Measurements from ENCODE around the gene SPTSSB. TPM values are rescaled to one million over a fixed set of nuclear protein-coding genes. Genes with fewer than 3 reads are reported as not detected.

The SPTSSB gene
- total and polyA plus RNA-seq, 2 experiments from 2014 or later, result 23.5 to 33.5 TPM

- TF ChIP-seq ZNF462 (CRISPR knock-in tag; IDR thresholded peaks at IDR 0.05) (no peak), EZH2phosphoT487 (IDR thresholded peaks at IDR 0.05; ENCODE audit: unreplicated experiment) (no peak)
Observed at GRCh38 chr3:161409858-161410257, 38.5 kb upstream of the SPTSSB start (continued).

GRCh38 chr3:161409069-161409468, 37.8 kb upstream of the SPTSSB start:
- H3F3A ChIP-seq (replicated peaks; ENCODE audit: low read depth), result no peaks in the 10 kb centered on the region
- no peak overlapping the region for H3K27ac ChIP-seq (ENCODE audit: low read depth)
- H3K4me3 ChIP-seq, result no peak overlapping the region
- no peak for TF ChIP-seq STAT1 (IDR thresholded peaks at IDR 0.05; ENCODE audit: unreplicated experiment)
- no peak for TF ChIP-seq ZNF331 (CRISPR knock-in tag; IDR thresholded peaks at IDR 0.05; ENCODE audit: low read depth)
- peak; percentile 69 to 74 for TF ChIP-seq CTCF (conservative IDR thresholded peaks at IDR 0.05; ENCODE audit: low read depth in 2 of 2)
- H3K9me2 ChIP-seq (ENCODE audit: insufficient read depth), result no peaks in the 10 kb centered on the region
- peak; percentile 68 for DNase-seq (ENCODE audit: low spot score)
- Mint-ChIP-seq H3K9me3 (peaks cover 5% of the 10 kb centered on the region; the same call in 2 of the 3 replicates), H3K27me3 (ENCODE audit: insufficient read depth, low read depth, poor library complexity) (peaks cover 2% of the 10 kb centered on the region), H3K4me3 (no peak overlapping the region), H3K27ac (no peak overlapping the region), H3K4me1 (peaks cover 19% of the 10 kb centered on the region; the same call in 2 of the 3 replicates), H3K36me3 (ENCODE audit: low read depth) (peaks cover 8% of the 10 kb centered on the region; the same call in 2 of the 3 replicates)
- ATAC-seq, result peak; percentile 58
- no peaks in the 10 kb centered on the region for H3K36me3 ChIP-seq (ENCODE audit: insufficient read depth)
- peaks cover 3% of the 10 kb centered on the region; the same call in 1 of the 2 replicates for H3K4me1 ChIP-seq (ENCODE audit: insufficient read depth)
- no peaks in the 10 kb centered on the region for H3K79me2 ChIP-seq (replicated peaks; ENCODE audit: insufficient read depth)
- H3K4me2 ChIP-seq, result no peak overlapping the region
- no peaks in the 10 kb centered on the region for H3K27me3 ChIP-seq (ENCODE audit: insufficient read depth)
- no peaks in the 10 kb centered on the region for H4K20me1 ChIP-seq (replicated peaks; ENCODE audit: insufficient read depth)
- no peak overlapping the region for H2AFZ ChIP-seq

All from GM23338 (cell line).